ENCODE measurements around the gene PTPRN2. TPM values are rescaled to one million over a fixed set of nuclear protein-coding genes. Genes with fewer than 3 reads are reported as not detected.

PTPRN2 gene
- total RNA-seq, 1 donor from 2014 or later, result 0.41 TPM

DNA sequence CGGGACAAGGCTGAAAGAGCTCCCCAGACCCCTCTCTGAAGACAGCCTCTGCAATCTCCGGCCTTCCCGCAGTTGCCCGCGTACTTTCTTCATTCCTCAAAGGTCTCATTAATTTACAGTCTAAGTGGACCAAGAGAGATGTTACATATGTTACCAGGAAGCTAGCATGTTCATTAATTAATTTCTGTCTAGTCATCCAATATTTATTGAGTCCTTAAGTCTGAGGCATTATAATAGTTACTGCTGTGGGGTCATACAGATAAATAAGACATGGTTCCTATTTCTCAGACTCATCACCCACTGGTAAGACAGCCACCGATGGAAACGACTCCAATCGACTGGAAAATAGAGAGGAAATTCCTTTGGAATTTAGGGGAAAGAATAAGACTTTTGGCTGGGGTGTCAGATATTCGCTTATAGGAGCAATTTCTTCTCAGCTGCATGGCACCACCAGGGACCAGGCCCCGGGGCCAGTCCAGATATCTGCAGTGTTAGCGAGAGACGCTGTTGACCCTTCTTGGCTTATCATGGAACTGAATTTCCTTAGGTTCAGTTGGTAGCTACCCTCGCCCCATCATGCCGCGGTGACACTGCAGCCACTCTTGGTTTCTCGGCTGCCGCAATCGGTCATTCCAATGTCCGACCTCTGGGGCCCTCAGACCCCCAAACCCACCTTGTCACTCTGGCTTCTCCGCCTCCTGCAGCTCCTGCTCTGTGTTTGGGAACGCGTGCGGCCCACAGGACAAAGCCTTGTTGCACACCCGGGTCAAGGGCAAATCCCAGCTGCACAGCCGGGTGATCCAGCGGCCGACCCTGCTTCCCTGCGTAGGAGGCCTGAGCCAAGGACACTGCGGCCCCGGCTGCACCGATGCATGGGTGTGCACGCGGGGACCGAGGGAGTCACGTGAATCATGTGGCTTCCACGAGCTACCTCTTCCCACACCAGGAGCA is 867.6 kb downstream of the PTPRN2 start:
- H3K9me3 Mint-ChIP-seq, result no peaks in the 10 kb centered on the region
- intact Hi-C loops (cut with micrococcal nuclease), result no loop called here

DNA sequence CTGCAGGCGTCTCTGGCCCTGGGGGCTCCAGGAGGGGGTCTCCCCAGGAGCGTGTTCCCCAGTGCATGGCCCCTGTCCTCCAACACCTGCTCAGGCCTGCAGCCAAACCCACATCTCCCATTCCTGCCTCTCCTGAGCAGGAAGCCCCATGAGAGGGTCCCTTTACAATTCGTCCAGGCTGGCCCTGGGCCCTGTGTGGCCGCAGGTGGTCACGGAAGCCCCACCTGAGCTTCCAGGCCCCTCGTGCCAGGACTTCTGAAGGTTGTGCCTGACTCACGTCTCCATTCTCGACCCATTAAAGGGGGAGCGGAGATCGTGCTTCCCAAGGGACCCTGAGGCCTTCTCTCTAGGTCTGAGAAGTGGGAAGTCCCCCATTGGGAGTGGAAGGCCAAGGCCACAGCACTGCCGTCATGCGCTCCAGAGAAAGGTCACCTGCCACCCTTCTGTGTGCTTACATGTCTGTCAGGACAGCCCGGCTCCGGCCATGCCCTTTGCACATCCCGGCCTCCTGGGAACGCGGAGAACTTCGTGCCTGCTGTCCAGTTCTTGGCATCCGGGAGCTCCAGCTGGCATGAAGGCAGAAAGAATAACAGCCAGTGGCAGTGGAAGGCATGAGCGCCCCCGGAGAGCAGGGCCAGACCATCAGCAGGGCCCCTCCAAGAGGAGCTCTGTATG is 868.5 kb downstream of the PTPRN2 start:
- Mint-ChIP-seq H3K36me3 (ENCODE audit: low read depth) (no peaks in the 10 kb centered on the region), H3K4me1 (ENCODE audit: low read depth) (no peaks in the 10 kb centered on the region), H3K27ac (no peak overlapping the region), H3K27me3 (ENCODE audit: insufficient read depth) (no peaks in the 10 kb centered on the region), H3K9me3 (no peaks in the 10 kb centered on the region), H3K4me3 (no peak overlapping the region)
- intact Hi-C loops (cut with micrococcal nuclease), result no loop called here
- DNase-seq (ENCODE audit: low spot score), result no peak

More for the DNA sequence above, 867.6 kb downstream of the PTPRN2 start:
- Mint-ChIP-seq H3K4me1 (ENCODE audit: low read depth) (no peaks in the 10 kb centered on the region), H3K4me3 (no peak overlapping the region), H3K27me3 (ENCODE audit: insufficient read depth) (no peaks in the 10 kb centered on the region), H3K27ac (no peak overlapping the region), H3K36me3 (ENCODE audit: low read depth) (no peaks in the 10 kb centered on the region)
- DNase-seq (ENCODE audit: low spot score), result no peak

DNA sequence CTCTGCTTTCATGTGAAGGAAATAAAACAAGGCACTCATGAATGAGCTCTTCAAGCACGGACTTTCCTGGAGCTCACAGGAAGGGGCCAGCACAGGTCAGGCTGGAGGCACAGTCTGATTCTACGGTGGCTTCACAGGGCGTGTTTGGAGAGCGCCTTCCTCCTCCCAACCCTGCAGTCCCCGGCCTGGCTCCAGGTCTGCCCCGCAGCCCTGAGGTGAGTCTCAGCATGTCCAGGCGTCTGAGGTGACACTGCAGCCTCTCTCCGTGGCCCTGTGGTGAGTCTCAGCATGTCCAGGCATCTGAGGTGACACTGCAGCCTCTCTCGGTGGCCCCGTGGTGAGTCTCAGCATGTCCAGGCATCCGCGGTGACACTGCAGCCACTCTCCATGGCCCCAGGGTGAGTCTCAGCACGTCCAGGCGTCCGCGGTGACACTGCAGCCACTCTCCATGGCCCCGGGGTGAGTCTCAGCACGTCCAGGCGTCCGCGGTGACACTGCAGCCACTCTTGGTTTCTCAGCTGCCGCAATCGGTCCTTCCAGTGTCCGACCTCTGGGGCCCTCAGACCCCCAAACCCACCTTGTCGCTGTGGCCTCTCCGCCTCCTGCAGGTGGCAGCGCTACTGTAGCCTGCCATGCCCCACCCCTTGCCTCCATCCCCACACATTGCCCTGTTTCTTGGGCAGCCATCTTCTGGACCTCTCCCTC is 869.2 kb downstream of the PTPRN2 start:
- Mint-ChIP-seq H3K9me3 (no peaks in the 10 kb centered on the region), H3K27me3 (ENCODE audit: insufficient read depth) (no peaks in the 10 kb centered on the region), H3K27ac (no peak overlapping the region), H3K4me1 (ENCODE audit: low read depth) (no peaks in the 10 kb centered on the region), H3K4me3 (no peak overlapping the region), H3K36me3 (ENCODE audit: low read depth) (no peaks in the 10 kb centered on the region)
- no peak for DNase-seq (ENCODE audit: low spot score)
- intact Hi-C loops (cut with micrococcal nuclease), result no loop called here

DNA sequence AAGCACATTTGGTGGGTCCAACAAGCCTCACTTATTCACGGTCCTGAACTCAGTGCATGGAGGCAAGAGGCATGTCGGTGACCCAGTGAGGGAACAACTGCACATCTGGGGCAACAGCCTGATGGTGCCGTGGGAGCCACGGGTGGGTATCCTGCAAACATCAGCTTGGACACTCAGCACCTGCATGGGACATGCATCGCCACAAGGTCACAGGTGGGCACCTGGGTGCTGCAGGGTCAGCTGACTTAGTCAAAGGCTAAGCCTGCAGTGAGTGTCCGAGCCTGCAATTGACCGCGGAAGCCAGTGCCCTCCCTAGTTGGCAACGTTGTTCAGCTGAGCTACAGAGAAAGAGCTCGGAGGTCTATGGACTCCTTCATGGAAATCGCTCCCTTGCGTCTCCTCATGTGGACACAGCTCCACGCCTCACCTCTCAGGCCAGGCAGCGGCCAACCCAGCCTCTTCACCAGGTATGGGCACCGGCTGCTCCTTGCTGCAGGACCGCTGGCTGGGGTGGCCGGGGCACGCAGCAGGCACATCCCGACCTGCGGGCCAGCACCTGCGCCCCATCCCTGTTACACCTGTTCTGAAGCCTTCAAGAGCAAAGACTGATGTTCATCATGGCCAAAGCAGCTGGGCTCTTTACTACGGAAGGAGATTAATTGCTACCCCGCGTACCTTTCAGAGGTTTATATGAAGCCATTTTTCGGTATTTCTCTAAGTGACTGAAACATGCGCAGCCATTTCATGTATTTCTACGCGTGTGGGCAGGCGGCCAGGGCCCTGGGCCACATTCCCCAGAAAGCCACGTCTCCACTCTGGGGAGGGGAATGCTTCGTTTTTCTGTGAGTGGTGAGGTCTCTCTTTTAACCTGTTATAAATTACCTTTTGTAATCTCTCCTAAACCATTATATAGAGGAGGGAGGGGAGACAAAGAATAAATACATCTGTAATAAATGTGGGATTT is 870.1 kb downstream of the PTPRN2 start:
- intact Hi-C loops (cut with micrococcal nuclease), result no loop called here
- no peaks in the 10 kb centered on the region for H3K36me3 Mint-ChIP-seq (ENCODE audit: low read depth)
- no peaks in the 10 kb centered on the region for H3K9me3 Mint-ChIP-seq
- DNase-seq (ENCODE audit: low spot score), result no peak
- no peak overlapping the region for H3K27ac Mint-ChIP-seq
- H3K4me3 Mint-ChIP-seq, result no peak overlapping the region
- H3K27me3 Mint-ChIP-seq (ENCODE audit: insufficient read depth), result no peaks in the 10 kb centered on the region
- H3K4me1 Mint-ChIP-seq (ENCODE audit: low read depth), result no peaks in the 10 kb centered on the region

DNA sequence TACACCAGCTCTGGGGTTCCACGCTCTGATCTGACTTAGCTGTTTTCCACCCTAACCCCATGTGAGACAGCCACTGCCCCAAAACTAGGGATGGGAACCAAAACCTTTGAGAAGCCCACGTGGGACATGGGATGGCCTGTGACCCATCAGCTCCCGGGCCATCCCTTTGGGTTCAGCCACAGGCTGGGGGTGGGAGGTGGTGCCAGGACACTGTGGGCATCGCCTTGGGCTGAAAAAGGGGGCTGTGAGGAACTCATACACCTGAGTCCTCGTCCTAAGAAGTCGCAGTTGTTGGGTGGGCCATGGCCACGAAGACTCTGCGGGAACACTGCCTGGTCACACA is 871.7 kb downstream of the PTPRN2 start:
- DNase-seq (ENCODE audit: low spot score), result no peak
- H3K9me3 Mint-ChIP-seq, result no peaks in the 10 kb centered on the region
- H3K27me3 Mint-ChIP-seq (ENCODE audit: insufficient read depth), result no peaks in the 10 kb centered on the region
- intact Hi-C loops (cut with micrococcal nuclease), result no loop called here
- no peak overlapping the region for H3K4me3 Mint-ChIP-seq
- no peaks in the 10 kb centered on the region for H3K36me3 Mint-ChIP-seq (ENCODE audit: low read depth)
- H3K27ac Mint-ChIP-seq, result no peak overlapping the region
- no peaks in the 10 kb centered on the region for H3K4me1 Mint-ChIP-seq (ENCODE audit: low read depth)

DNA sequence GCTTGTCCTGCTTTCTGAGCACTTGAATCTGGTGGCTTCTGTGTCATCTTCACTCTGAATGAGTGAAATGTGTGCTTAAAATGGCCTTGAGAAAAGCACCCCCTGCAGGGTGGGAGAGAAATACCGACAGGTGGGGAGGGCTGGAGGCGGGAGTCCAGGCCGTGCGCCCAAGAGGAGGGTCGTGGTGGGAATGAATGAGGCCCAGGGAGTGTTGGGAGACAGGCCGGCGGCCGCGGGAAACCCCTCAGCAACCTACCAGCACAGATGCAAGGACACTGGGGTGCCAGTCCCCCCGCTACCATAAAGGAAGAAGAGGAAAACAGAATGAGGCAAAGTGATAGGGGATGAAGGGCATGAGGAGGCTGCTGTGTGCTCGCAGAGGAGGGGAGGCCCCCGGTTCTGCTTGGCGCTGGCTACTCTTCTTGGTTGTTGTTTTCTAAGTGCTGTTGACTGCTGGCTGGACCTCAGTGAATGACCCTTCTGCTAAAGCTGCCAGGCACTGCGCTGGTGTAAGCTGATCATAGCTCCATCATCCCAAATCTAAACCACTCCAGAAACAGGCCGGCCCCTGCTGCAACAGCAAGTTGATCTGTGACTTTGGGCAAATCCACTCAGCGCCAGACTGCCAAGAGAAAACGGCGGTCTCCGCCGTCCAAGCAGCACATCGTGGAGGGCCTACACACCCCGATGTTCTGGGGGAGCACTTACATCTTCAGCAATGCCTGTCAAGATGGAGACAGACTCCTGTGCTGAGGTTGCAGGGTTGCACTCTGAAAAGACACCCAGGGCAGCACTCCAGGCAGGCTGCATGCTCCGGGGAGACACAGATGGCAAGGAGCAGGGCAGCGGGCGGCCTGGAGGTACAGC is 872.3 kb downstream of the PTPRN2 start:
- Mint-ChIP-seq H3K27ac (no peak overlapping the region), H3K4me1 (ENCODE audit: low read depth) (no peaks in the 10 kb centered on the region), H3K27me3 (ENCODE audit: insufficient read depth) (no peaks in the 10 kb centered on the region), H3K9me3 (no peaks in the 10 kb centered on the region), H3K36me3 (ENCODE audit: low read depth) (no peaks in the 10 kb centered on the region), H3K4me3 (no peak overlapping the region)
- intact Hi-C loops (cut with micrococcal nuclease), result no loop called here
- no peak for DNase-seq (ENCODE audit: low spot score)

DNA sequence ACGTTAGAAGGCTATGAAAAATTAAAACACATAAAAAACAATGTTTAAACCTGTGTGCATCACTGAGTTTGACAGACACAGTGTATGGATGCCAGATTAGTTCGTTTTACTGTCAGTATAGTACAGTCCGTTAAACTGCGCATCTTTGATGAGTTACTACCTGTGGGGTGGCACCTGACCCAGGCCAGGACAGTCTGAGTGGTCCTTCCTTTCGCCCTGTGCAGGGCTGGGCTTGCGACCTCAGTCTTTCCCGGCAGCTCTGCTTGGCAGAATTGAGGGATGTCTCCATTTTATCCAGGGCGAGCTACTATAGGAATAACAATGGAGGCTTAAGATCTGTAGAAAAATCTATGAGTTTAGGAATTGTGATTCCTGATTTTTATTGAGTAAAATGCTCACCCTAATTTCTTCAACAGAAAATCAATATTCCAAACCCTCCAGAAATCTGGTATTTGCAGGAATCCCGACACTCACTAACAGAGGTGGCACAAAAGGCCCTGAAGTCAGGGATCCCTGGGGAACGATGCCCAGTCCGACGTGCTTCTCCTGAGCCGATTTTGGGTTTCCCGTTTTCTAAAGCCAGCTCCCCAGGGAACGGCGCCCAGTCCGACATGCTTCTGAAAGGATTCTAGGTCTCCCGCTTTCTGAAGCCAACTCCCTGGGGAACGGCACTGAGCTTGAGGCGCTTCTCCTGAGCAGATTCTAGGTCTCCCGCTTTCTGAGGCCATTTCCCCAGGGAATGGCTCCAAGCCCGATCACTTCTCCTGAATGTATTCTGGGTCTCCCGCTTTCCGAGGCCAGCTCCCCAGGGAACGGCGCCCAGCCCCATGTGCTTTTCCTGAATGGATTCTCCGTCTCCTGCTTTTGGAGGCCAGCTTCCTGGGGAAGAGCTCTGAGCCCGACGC is 873.2 kb downstream of the PTPRN2 start:
- Mint-ChIP-seq H3K27ac (no peak overlapping the region), H3K9me3 (no peaks in the 10 kb centered on the region), H3K4me3 (no peak overlapping the region), H3K4me1 (ENCODE audit: low read depth) (no peaks in the 10 kb centered on the region), H3K27me3 (ENCODE audit: insufficient read depth) (no peaks in the 10 kb centered on the region), H3K36me3 (ENCODE audit: low read depth) (no peaks in the 10 kb centered on the region)
- no peak for DNase-seq (ENCODE audit: low spot score)
- intact Hi-C loops (cut with micrococcal nuclease), result no loop called here

DNA sequence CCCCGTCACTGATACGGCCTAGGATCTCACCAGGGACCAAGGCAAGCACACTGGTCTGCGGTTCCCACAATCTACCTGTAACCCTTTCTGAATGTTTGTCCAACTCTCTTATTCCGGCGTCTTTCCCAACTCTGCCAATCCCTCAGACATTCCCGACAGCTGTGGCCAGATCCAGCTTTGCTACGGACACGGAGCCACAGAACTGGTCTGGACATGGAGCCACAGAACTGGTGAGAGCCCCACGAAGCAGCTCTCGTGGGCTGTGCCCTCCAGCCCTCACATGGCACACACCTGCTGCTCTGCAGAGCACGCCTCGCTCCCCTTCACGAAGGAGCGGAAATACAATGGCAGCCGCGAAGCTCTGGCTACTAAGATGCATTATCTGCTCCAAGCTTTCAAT is 874.0 kb downstream of the PTPRN2 start:
- H3K27ac Mint-ChIP-seq, result no peak overlapping the region

DNA sequence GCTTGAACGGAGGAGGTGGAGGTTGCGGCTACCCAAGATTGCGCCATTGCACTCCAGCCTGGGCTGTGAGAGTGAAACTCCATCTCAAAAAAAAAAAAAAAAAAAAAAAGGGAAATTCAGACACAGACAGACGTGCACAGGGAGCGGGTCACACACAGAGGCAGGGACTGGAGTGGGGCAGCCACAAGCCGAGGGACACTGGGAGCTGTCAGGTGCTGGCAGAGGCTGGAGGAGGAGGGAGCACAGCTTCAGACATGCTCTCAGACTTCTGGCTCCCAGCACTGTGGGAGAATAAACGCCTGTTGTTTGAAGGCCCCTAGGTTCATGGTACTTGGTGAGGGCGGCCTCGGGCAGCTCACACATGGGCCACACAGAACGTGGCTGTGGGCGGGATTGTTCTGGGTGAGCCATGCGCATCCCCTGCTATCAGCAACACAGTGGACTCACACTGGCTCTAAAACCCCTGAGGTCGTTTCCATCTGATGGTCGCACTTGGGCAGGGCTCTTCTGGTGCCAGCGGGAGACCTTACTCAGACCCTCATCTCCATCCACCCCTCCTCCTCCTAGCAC is 874.9 kb downstream of the PTPRN2 start:
- Mint-ChIP-seq H3K4me3 (no peak overlapping the region), H3K36me3 (ENCODE audit: low read depth) (no peaks in the 10 kb centered on the region), H3K27me3 (ENCODE audit: insufficient read depth) (no peaks in the 10 kb centered on the region), H3K9me3 (no peaks in the 10 kb centered on the region), H3K27ac (no peak overlapping the region), H3K4me1 (ENCODE audit: low read depth) (no peaks in the 10 kb centered on the region)
- intact Hi-C loops (cut with micrococcal nuclease), result no loop called here
- DNase-seq (ENCODE audit: low spot score), result no peak

More for the DNA sequence above, 874.0 kb downstream of the PTPRN2 start:
- no peak for DNase-seq (ENCODE audit: low spot score)
- no peaks in the 10 kb centered on the region for H3K4me1 Mint-ChIP-seq (ENCODE audit: low read depth)
- H3K4me3 Mint-ChIP-seq, result no peak overlapping the region
- H3K9me3 Mint-ChIP-seq, result no peaks in the 10 kb centered on the region
- intact Hi-C loops (cut with micrococcal nuclease), result no loop called here
- H3K36me3 Mint-ChIP-seq (ENCODE audit: low read depth), result no peaks in the 10 kb centered on the region
- H3K27me3 Mint-ChIP-seq (ENCODE audit: insufficient read depth), result no peaks in the 10 kb centered on the region

DNA sequence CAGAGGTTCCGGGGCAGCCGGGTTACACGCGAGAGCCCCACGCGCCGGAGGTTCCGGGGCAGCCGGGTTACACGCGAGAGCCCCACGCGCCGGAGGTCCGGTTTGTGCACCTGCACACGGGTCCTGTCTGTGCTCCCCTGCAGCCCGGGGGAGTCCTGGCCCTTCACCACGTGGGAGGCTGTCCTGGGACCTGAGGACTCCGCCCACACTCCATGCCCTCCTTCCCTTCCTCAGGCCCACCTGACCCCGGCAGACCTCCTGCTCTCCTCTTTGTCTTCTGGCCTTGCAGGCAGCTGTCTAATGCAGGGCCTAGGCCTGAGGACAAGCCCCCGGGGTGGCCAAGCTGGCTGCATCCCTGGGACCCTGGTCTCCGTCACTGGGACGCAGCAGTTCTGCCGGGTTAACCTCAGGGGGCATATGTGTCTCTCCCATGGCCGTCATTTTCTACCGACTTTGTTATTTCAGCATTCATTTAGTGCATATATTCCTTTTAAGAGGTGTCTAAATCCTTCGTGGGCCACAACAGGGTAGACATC is 876.2 kb downstream of the PTPRN2 start:
- no peaks in the 10 kb centered on the region for H3K4me1 Mint-ChIP-seq (ENCODE audit: low read depth)
- no peak for DNase-seq (ENCODE audit: low spot score)
- no peaks in the 10 kb centered on the region for H3K9me3 Mint-ChIP-seq
- H3K27me3 Mint-ChIP-seq (ENCODE audit: insufficient read depth), result no peaks in the 10 kb centered on the region
- no peak overlapping the region for H3K27ac Mint-ChIP-seq
- no peaks in the 10 kb centered on the region for H3K36me3 Mint-ChIP-seq (ENCODE audit: low read depth)
- intact Hi-C loops (cut with micrococcal nuclease), result no loop called here
- no peak overlapping the region for H3K4me3 Mint-ChIP-seq

Measured in activated T-helper 1 cell treated with anti-CD3 and anti-CD28 coated beads, Interleukin-12 subunit alpha, Interleukin-12 subunit beta, Interleukin-2, Interleukin-4 antibody, amounts not matched to agents 30 ng/mL and 10 ng/mL and 1 ng/mL, durations not matched to agents 14 hours and 24 hours and 36 hours (primary cell).